Retinal pigment epithelial cell (primary cell): Measurements from ENCODE around the gene PEX5L.
A peak's percentile ranks its signal among the peaks of the same experiment; 100 is the strongest.

Experiments
- DNase-seq: peaks from one replicate; pipeline ENCODE4 v3.0.0-alpha.2; 2010; ENCODE audit warnings: low read depth
- H3K4me3 ChIP-seq: 2 replicates; pipeline ENCODE4 v1.5.1; 2011; ENCODE audit warnings: mild to moderate bottlenecking, low read length, control low read depth, moderate library complexity
- CTCF ChIP-seq: conservative IDR thresholded peaks from 2 replicates; pipeline ENCODE4 v1.5.1; 2011; ENCODE audit warnings: low read depth, low read length, control low read depth, inconsistent platforms

The PEX5L gene

GRCh38 chr3:180036671-180037455 is at the start of gene PEX5L:
PEX5L (minus strand) TSS chr3:180036937; CDS start chr3:180036599, 338 bp downstream.
- no peak for TF ChIP-seq CTCF
- peak within 1 kb of the TSS; percentile 51 for H3K4me3 ChIP-seq
- no peak for DNase-seq

- no peak for DNase-seq
- no peak for TF ChIP-seq CTCF
- no peak overlapping the region for H3K4me3 ChIP-seq
These were observed 48.5 kb upstream of the PEX5L start for GRCh38 chr3:180085122-180085710.

- no peak for DNase-seq
- TF ChIP-seq CTCF = no peak
These were observed 46.0 kb upstream of the PEX5L start for GRCh38 chr3:180082699-180083098.

GRCh38 chr3:180078592-180078991 is 41.9 kb upstream of the PEX5L start:
- H3K4me3 ChIP-seq = no peak overlapping the region
- DNase-seq = no peak
- TF ChIP-seq CTCF = no peak

More at GRCh38 chr3:180082699-180083098, 46.0 kb upstream of the PEX5L start:
- no peak overlapping the region for H3K4me3 ChIP-seq

- DNase-seq = no peak
- no peak overlapping the region for H3K4me3 ChIP-seq
- no peak for TF ChIP-seq CTCF
These were observed 36.8 kb upstream of the PEX5L start for GRCh38 chr3:180073561-180073960.

- no peak for DNase-seq
- TF ChIP-seq CTCF = no peak
- no peak overlapping the region for H3K4me3 ChIP-seq
These were observed 36.0 kb upstream of the PEX5L start for GRCh38 chr3:180072786-180073185.

GRCh38 chr3:180070925-180071324 is 34.2 kb upstream of the PEX5L start:
- no peak for DNase-seq
- no peak for TF ChIP-seq CTCF
- H3K4me3 ChIP-seq = no peak overlapping the region
